ENCODE results near the gene UTP11.

The UTP11 gene

GRCh38 chr1:38003261-38004250 lies 9.0 kb upstream of the UTP11 start:
- DNase-seq, result no peak

DNA sequence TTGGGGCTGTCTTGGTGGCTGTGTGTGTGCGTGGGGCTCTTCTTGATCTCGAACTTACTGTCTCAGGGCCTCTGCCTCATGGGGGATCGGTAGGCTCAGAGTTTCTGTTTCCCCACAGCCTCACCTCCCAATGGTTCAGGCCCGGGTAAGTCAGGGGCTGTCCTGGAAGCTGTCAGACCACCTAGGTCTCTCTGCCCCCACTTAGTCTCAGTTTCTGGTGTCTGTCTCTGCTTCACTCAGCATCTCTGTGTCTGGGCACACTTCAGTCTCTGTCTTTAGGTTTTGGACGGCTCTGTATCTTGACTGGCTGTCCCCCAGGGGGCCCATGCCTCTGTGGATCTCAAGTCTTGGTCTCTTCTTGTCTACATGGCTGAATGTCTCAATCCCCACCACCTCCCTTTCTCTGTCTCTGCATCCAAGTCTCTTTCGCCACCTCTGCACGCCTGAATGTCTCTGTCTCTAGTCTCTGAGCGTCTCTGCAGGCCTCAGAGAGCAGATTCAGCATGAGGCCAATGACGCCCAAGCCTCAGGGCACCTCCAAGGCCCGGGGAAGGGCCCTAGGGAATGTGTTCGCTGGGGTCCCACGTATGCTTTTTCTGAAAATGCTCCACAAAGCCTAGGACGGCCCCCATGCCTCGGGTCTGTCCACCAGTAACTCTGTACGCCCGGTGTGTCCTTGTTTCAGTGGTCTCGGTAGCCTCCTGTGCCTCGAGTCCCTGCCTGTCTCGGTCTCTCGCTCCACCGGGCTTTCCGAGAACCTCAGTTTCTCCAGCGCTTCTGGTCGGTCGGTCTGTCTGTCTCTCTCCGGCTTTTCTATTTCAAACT lies 8.0 kb upstream of the UTP11 start:
- no peak for DNase-seq

- no peak for DNase-seq
These were observed 7.1 kb upstream of the UTP11 start, which contains the start of gene FHL3 for GRCh38 chr1:38005195-38006007. Gene FHL3 (minus strand): TSS chr1:38005514. CDS start chr1:37999412, 6,102 bp downstream.

- no peak for DNase-seq
These were observed 6.3 kb upstream of the UTP11 start for GRCh38 chr1:38006008-38006828.

GRCh38 chr1:38009088-38009840 lies 3.3 kb upstream of the UTP11 start:
- DNase-seq, result no peak

DNA sequence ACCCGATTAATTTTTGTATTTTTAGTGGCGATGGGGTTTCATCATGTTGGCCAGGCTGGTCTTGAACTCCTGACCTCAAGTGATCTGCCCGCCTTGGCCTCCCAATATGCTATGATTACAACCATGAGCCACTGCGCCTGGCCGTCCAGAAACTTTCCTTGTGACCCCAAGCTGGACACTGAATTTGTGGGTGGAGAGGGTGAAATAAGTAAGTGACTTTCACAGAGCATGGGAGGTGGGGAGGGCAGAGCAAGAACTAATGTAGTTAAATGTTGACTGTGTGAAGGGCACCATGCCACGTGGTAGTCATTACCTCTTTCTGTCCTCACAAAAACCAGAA lies 2.7 kb upstream of the UTP11 start:
- DNase-seq, result no peak

DNA sequence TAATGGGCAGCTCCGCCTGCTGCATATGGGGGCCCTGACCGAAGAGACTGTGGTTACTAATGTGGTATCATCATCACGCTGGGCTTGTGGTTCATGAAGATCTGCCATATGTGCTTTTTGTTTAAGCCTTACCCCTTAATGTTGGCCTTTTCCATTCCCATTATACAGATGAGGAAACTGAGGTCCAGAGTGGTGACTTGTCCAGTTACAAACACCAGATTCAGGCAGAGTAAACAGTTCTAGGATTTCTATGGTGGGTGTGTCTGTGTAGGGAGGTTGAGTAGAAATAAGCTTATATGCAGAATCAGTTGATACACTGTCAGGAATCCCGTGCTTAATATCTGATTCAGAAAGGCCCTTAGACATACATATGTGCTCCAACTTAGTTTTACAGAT lies 691 bp downstream of the UTP11 start:
- no peak for DNase-seq

DNA sequence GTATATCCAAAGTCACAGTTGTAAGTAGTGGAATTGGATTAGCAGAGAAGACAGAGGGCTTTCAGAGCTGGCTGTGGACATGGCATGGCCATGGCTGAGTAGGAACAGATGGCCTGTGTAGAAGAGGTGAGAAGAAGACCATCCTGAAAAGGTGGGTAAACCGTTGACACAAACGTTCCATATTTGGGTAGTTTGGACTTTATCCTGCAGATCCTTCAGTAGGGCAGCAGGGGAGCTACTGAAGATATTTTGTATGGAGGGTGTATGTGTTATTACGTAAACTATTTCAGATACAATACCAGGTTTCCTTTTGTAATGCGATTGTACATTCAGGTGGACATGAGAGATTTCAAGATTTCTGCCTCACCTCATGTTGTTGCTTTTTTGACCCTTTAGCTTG lies 1.6 kb downstream of the UTP11 start:
- DNase-seq, result no peak

- no peak for DNase-seq
These were observed 2.3 kb downstream of the UTP11 start for GRCh38 chr1:38014724-38015424.

- no peak for DNase-seq
These were observed 3.6 kb downstream of the UTP11 start for GRCh38 chr1:38015978-38016725.

DNA sequence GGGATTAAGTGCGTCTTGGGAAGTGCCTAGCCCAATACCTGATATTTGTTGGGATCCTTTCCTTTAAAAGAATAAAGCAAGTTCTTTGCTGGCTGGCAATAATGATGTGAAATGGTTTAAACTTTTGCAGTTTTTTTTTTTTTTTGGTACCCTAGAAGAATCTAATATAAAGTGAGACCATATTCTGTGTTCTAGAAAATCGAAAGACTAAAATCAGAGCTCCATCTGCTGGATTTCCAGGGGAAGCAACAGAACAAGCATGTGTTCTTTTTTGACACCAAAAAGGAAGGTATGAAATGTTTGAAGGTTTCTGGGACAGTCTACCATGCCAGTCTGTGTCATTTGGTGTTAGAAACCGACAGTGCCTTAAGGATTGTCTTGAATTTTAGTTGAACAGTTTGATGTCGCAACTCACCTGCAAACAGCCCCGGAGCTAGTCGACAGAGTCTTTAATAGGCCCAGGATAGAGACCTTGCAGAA lies 6.4 kb downstream of the UTP11 start:
- DNase-seq, result peak; percentile 9

DNA sequence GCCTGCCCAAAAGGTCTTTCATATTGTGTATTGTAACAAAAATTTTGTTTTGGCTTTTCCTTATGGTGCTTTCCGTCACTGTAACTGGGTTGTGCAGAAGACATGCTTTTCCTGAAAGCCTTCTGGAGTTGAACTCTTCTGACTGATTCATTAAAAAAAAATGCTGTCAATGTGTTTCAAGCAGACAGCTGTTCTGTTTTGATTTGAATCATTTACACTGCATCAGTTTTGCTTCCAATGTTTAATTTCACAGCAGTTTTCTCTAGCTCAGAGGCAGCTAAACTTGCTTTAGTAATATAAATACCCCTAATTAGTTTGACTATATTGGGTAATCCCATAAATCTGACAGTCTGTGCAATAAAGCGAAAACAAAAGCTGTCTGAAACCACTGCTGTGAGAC lies 7.9 kb downstream of the UTP11 start:
- no peak for DNase-seq

DNA sequence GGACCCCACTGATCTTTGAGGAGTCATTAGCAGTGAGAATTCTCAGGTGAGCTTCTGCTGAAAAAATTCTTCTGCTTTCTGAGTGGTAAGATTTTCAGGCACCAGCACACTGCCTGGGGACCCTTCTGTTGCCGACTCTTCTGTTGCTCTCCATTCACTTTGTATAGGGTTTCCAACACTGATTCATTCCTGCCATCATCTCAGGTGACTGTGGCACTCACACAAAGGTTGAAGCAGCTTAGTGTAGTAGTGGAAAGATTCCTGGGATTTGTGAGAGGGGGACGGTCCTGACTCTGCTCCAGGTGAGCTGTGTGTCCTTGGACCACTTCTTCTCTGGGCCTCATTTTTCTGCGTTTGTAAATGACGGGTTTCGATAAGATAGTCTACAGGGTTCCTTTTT lies 9.4 kb downstream of the UTP11 start:
- no peak for DNase-seq

- DNase-seq, result no peak
These were observed 10.3 kb downstream of the UTP11 start for GRCh38 chr1:38022810-38023209.

GRCh38 chr1:38025233-38025632 lies 12.7 kb downstream of the UTP11 start:
- DNase-seq, result no peak

DNA sequence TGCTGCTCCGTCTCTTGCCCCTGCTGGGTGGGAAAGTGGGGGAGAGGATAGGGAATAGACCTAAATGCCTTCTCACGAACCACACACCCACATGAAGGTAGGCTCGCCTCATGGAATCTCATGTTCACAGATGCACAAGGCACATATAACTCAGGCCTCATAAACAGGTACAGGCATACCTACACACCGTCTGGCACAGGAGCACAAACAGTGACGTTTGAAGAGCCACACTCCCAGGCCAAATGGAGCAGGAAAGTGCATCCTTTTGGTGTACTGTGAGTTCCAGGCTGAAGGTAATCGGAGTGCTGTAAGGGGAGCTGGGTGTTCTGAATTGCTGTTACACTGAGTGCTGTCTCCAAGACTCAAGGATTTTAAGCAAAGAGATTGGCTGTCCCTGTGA lies 13.1 kb downstream of the UTP11 start:
- DNase-seq, result no peak

GRCh38 chr1:38026592-38027200 lies 14.2 kb downstream of the UTP11 start:
- peak; percentile 30 for DNase-seq

GRCh38 chr1:38027201-38028104 lies 14.9 kb downstream of the UTP11 start:
- no peak for DNase-seq

Data from NCI-H1092 treated with DMSO at 0.1 percent for 48 hours (cell line).